H1 (cell line): ENCODE results near the gene LRCH1. TPM values are rescaled to one million over a fixed set of nuclear protein-coding genes. Genes with fewer than 3 reads are reported as not detected.

Experiments used
- CTCF ChIA-PET: fragments of 300-600 bp; sonication (Branson Sonifier 250); formaldehyde crosslinking; loops from one replicate; lab custom pipeline; 2021; ENCODE audit not compliant: partially characterized antibody; lab: Charles Lee
- POLR2A ChIA-PET: fragments of 300-600 bp; sonication (Branson Sonifier 250); formaldehyde crosslinking; loops from one replicate; lab custom pipeline; 2021; ENCODE audit warnings: inconsistent platforms; ENCODE audit not compliant: partially characterized antibody; lab: Charles Lee
- DNase-seq, 2 experiments: peaks; one replicate each; pipeline versions ENCODE4 v3.0.0 to v3.0.0-alpha.2; 2010 to 2022; ENCODE audit warnings: low spot score in 2 of 2, low read depth in 1 of 2, mixed read lengths in 1 of 2
- FAIRE-seq: peaks from 2 replicates; lab custom pipeline; 2011; peaks lifted over from hg19 to GRCh38; lab: Jason Lieb, UNC
- H2AFZ ChIP-seq: 2 replicates; pipeline ENCODE4 v1.8.1; 2012; ENCODE audit warnings: low read length, inconsistent platforms
- H2AK5ac ChIP-seq: 2 replicates; pipeline ENCODE4 v1.6.1; 2013; ENCODE audit warnings: low read depth, low read length
- H2BK120ac ChIP-seq: replicated peaks from 2 replicates; pipeline ENCODE3; 2013; ENCODE audit warnings: low read depth, low read length, inconsistent platforms
- H2BK12ac ChIP-seq: 2 replicates; pipeline ENCODE4 v1.6.1; 2013; ENCODE audit warnings: low read depth, low read length
- H2BK15ac ChIP-seq: 2 replicates; pipeline ENCODE4 v1.6.1; 2013; ENCODE audit warnings: low read length
- H2BK20ac ChIP-seq: 2 replicates; pipeline ENCODE4 v1.6.1; 2013; ENCODE audit warnings: low read length
- H2BK5ac ChIP-seq: 2 replicates; pipeline ENCODE4 v1.6.1; 2013; ENCODE audit warnings: low read depth, low read length
- H3K14ac ChIP-seq: 2 replicates; pipeline ENCODE4 v1.6.1; 2013; ENCODE audit warnings: inconsistent platforms; ENCODE audit not compliant: insufficient read length
- H3K18ac ChIP-seq: 2 replicates; pipeline ENCODE4 v1.6.1; 2013; ENCODE audit warnings: low read length; ENCODE audit errors: extremely low read depth
- H3K23ac ChIP-seq: 2 replicates; pipeline ENCODE4 v1.6.1; 2013; ENCODE audit warnings: inconsistent platforms; ENCODE audit not compliant: insufficient read length
- H3K23me2 ChIP-seq: 2 replicates; pipeline ENCODE4 v1.6.1; 2013; ENCODE audit warnings: low read depth, low read length
- H3K27ac ChIP-seq: 2 replicates; pipeline ENCODE4 v1.6.1; 2011; ENCODE audit warnings: low read depth, low read length, inconsistent platforms
- H3K27me3 ChIP-seq, 4 experiments: replicated peaks in 1 of 4; 1 replicate in 1 of 4; 2 replicates in 3 of 4; pipeline versions ENCODE4 v1.6.1 to v1.8.1; 2011 to 2013; ENCODE audit warnings: low read length in 3 of 4, mild to moderate bottlenecking in 3 of 4, inconsistent platforms in 2 of 4, mixed read lengths in 2 of 4, moderate library complexity in 1 of 4; ENCODE audit not compliant: control insufficient read depth in 3 of 4, insufficient read depth in 3 of 4; ENCODE audit errors: extremely low read depth in 1 of 4
- H3K36me3 ChIP-seq, 4 experiments: 2 replicates each; pipeline versions ENCODE4 v1.6.1 to v1.8.1; 2011 to 2013; ENCODE audit warnings: mild to moderate bottlenecking in 4 of 4, low read length in 3 of 4, moderate library complexity in 2 of 4, control low read depth in 1 of 4, inconsistent platforms in 1 of 4; ENCODE audit not compliant: insufficient read depth in 4 of 4, control insufficient read depth in 2 of 4
- H3K4ac ChIP-seq: replicated peaks from 2 replicates; pipeline ENCODE3; 2013; ENCODE audit warnings: low read length, low read depth, mixed read lengths, inconsistent platforms; ENCODE audit not compliant: insufficient read length
- H3K4me1 ChIP-seq, 4 experiments: replicated peaks in 1 of 4; 1 replicate in 1 of 4; 2 replicates in 3 of 4; pipeline versions ENCODE4 v1.6.1 to v1.8.1; 2011 to 2013; ENCODE audit warnings: low read length in 3 of 4, inconsistent platforms in 2 of 4, mixed read lengths in 1 of 4; ENCODE audit not compliant: insufficient read depth in 4 of 4, control insufficient read depth in 3 of 4
- H3K4me2 ChIP-seq, 2 experiments: 2 replicates each; pipeline versions ENCODE4 v1.6.1 to v1.8.1; 2011 to 2013; ENCODE audit warnings: low read depth in 2 of 2, low read length in 2 of 2, control low read depth in 1 of 2, inconsistent platforms in 1 of 2, mild to moderate bottlenecking in 1 of 2; ENCODE audit not compliant: insufficient read depth in 1 of 2
- H3K4me3 ChIP-seq, 4 experiments: fragments of 200-600, 300-600 bp in 1 of 4; sonication (generic), shearing (Covaris generic), sonication (Bioruptor Twin) in 1 of 4; 2 replicates each; pipeline versions ENCODE4 v1.5.1 to v1.8.1; 2011 to 2016; ENCODE audit warnings: low read length in 4 of 4, low read depth in 3 of 4, control low read depth in 2 of 4, inconsistent platforms in 2 of 4, mild to moderate bottlenecking in 2 of 4, mixed read lengths in 1 of 4, moderate library complexity in 1 of 4; ENCODE audit not compliant: insufficient read depth in 2 of 4; ENCODE audit errors: extremely low read depth in 1 of 4
- H3K56ac ChIP-seq: replicated peaks from 2 replicates; pipeline ENCODE3; 2013; ENCODE audit warnings: low read depth, mild to moderate bottlenecking, mixed read lengths, low read length, inconsistent platforms; ENCODE audit not compliant: insufficient read length
- H3K79me1 ChIP-seq: 2 replicates; pipeline ENCODE4 v1.6.1; 2013; ENCODE audit warnings: low read depth, low read length, control low read depth
- H3K79me2 ChIP-seq, 2 experiments: 2 replicates each; pipeline versions ENCODE4 v1.6.1 to v1.8.1; 2012 to 2013; ENCODE audit warnings: low read length in 2 of 2, mild to moderate bottlenecking in 2 of 2, inconsistent platforms in 1 of 2; ENCODE audit not compliant: insufficient read depth in 2 of 2, control insufficient read depth in 1 of 2
- H3K9ac ChIP-seq, 4 experiments: replicated peaks in 1 of 4; 1 replicate in 1 of 4; 2 replicates in 3 of 4; pipeline versions ENCODE4 v1.6.1 to v1.8.1; 2011 to 2013; ENCODE audit warnings: low read depth in 3 of 4, low read length in 3 of 4, control low read depth in 2 of 4, mild to moderate bottlenecking in 2 of 4, moderate library complexity in 2 of 4, inconsistent platforms in 1 of 4; ENCODE audit errors: extremely low read depth in 1 of 4
- H3K9me3 ChIP-seq, 2 experiments: 2 replicates each; pipeline versions ENCODE4 v1.6.1 to v1.8.1; 2012 to 2013; ENCODE audit warnings: mild to moderate bottlenecking in 2 of 2, moderate library complexity in 2 of 2, control low read depth in 1 of 2, inconsistent platforms in 1 of 2, low read depth in 1 of 2, low read length in 1 of 2, mixed read lengths in 1 of 2; ENCODE audit not compliant: insufficient read depth in 2 of 2
- H4K20me1 ChIP-seq, 2 experiments: replicated peaks in 1 of 2; 2 replicates each; pipeline versions ENCODE3 to v1.8.1; 2011 to 2013; ENCODE audit warnings: inconsistent platforms in 2 of 2, low read length in 2 of 2, mild to moderate bottlenecking in 1 of 2; ENCODE audit not compliant: insufficient read depth in 2 of 2, control insufficient read depth in 1 of 2
- H4K5ac ChIP-seq: 2 replicates; pipeline ENCODE4 v1.6.1; 2013; ENCODE audit warnings: low read length, low read depth, mixed read lengths, inconsistent platforms; ENCODE audit not compliant: insufficient read length
- H4K8ac ChIP-seq: 2 replicates; pipeline ENCODE4 v1.8.0; 2013; ENCODE audit warnings: mild to moderate bottlenecking, moderate library complexity, low read length, inconsistent platforms; ENCODE audit not compliant: insufficient read depth; ENCODE audit errors: extremely low read depth
- H4K91ac ChIP-seq: replicated peaks from 2 replicates; pipeline ENCODE3; 2013; ENCODE audit warnings: low read length, mixed read lengths, inconsistent platforms; ENCODE audit not compliant: insufficient read length
- CBX5 ChIP-seq: fragments of 300-800, 300-1000 bp; sonication (generic); IDR thresholded peaks from 2 replicates; pipeline ENCODE4 v1.7.1; 2016; ENCODE audit warnings: antibody characterized with exemption, low read length, low read depth
- CHD1 ChIP-seq: IDR thresholded peaks from 2 replicates; pipeline ENCODE4 v1.6.1; 2012; ENCODE audit warnings: low read depth, low read length, improper control_type of control experiment
- EP300 ChIP-seq, 2 experiments: IDR thresholded peaks; 1 replicate in 1 of 2; 2 replicates in 1 of 2; pipeline ENCODE4 v1.6.1; 2011 to 2012; ENCODE audit warnings: low read depth in 2 of 2, low read length in 2 of 2, mild to moderate bottlenecking in 2 of 2, borderline replicate concordance in 1 of 2, inconsistent platforms in 1 of 2, moderate library complexity in 1 of 2
- EZH2 ChIP-seq: fragments of 200-600 bp; sonication (generic); IDR thresholded peaks from 2 replicates; pipeline ENCODE4 v1.7.1; 2012; ENCODE audit warnings: low read depth, mild to moderate bottlenecking, moderate library complexity, low read length, inconsistent platforms; ENCODE audit not compliant: severe bottlenecking
- JUND ChIP-seq: IDR thresholded peaks from 2 replicates; pipeline ENCODE4 v1.6.1; 2011; ENCODE audit warnings: mild to moderate bottlenecking, improper control_type of control experiment, low read length
- KDM1A ChIP-seq: fragments of 200-600, 300-600 bp; sonication (generic); IDR thresholded peaks from 2 replicates; pipeline ENCODE4 v1.7.1; 2016; ENCODE audit warnings: mild to moderate bottlenecking, low read length, borderline replicate concordance
- PHF8 ChIP-seq: fragments of 200-600 bp; sonication (generic); conservative IDR thresholded peaks from 2 replicates; pipeline ENCODE4 v1.7.1; 2012; ENCODE audit warnings: low read depth, mild to moderate bottlenecking, inconsistent platforms, low read length, moderate library complexity
- RBBP5 ChIP-seq: IDR thresholded peaks from 2 replicates; pipeline ENCODE4 v1.7.1; 2012; ENCODE audit warnings: low read depth, mild to moderate bottlenecking, inconsistent platforms, low read length, moderate library complexity, borderline replicate concordance
- RXRA ChIP-seq: IDR thresholded peaks from 2 replicates; pipeline ENCODE4 v1.6.1; 2011; ENCODE audit warnings: low read depth, mild to moderate bottlenecking, low read length, moderate library complexity; ENCODE audit not compliant: insufficient read depth
- SAP30 ChIP-seq: fragments of 300-600 bp; sonication (generic); IDR thresholded peaks from 2 replicates; pipeline ENCODE4 v1.7.1; 2012; ENCODE audit warnings: low read length, moderate library complexity, mild to moderate bottlenecking, inconsistent platforms; ENCODE audit not compliant: insufficient read depth, insufficient replicate concordance
- YY1 ChIP-seq: IDR thresholded peaks from 2 replicates; pipeline ENCODE4 v1.6.1; 2011; ENCODE audit warnings: low read depth, mild to moderate bottlenecking, low read length
- WGBS, 2 experiments: shearing (Covaris generic) in 1 of 2; methylation state at CpG; one replicate each; pipeline versions ENCODE4 v1.1.6 to v1.1.7; 2013 to 2015; ENCODE audit warnings: low lambda C conversion rate in 2 of 2, mixed read lengths in 2 of 2, inconsistent platforms in 1 of 2, low coverage in 1 of 2, missing lambda C conversion rate in 1 of 2; ENCODE audit not compliant: insufficient replicate concordance in 2 of 2, insufficient coverage in 1 of 2, insufficient read length in 1 of 2; ENCODE audit errors: extremely low coverage in 1 of 2, missing lambda C conversion rate in 1 of 2; 5-methylcytosine and 5-hydroxymethylcytosine counted together
- polyA plus RNA-seq, 7 experiments: library from polyadenylated mRNA; depleted of rRNA in 3 of 7; stranded (reverse) in 5 of 7; unstranded in 2 of 7; fragments of >200 nt in 5 of 7; fragments of 200-250 nt in 2 of 7; gene quantifications; 1 replicate in 5 of 7; 2 replicates in 1 of 7; 4 replicates in 1 of 7; pipeline versions ENCODE4 v1.2.1 to v1.2.3, GENCODE V29; 2011 to 2013; ENCODE audit warnings: missing spikeins in 2 of 7, mixed read lengths in 2 of 7
- total RNA-seq: library from RNA; stranded (reverse); fragmentation: NEBNext Ultra II Directional; extraction: Animal tissue kit (Norgen Biotek cat#: 25700); gene quantifications from 2 replicates; pipeline ENCODE4 v1.2.1, GENCODE V29; 2021

Gene LRCH1
- total and polyA plus RNA-seq, 2 of the 8 experiments (the other 6 are each of a cell fraction or from before 2014, with no cell fraction given): 3.0 to 10.1 TPM

GRCh38 chr13:46642254-46642653, 89.3 kb downstream of the LRCH1 start:
- no peak for DNase-seq
- POLR2A ChIA-PET: no interaction called here
- H3K4me1 ChIP-seq: peaks cover 0 to 4% (median 1%) of the 10 kb centered on the region in 4 experiments; a peak in 2 of 7 replicates
- no peak overlapping the region for H2BK20ac ChIP-seq
- no peak overlapping the region for H3K9ac ChIP-seq
- no peak overlapping the region for H3K4me3 ChIP-seq
- H4K5ac ChIP-seq: no peak overlapping the region
- no peak overlapping the region for H4K8ac ChIP-seq
- H3K56ac ChIP-seq: no peak overlapping the region
- no peak overlapping the region for H2AK5ac ChIP-seq
- FAIRE-seq: no peak
- no peak overlapping the region for H3K4me2 ChIP-seq
- no peak overlapping the region for H2AFZ ChIP-seq
- no peak overlapping the region for H3K14ac ChIP-seq
- no peak overlapping the region for H4K91ac ChIP-seq
- peaks cover 0 to 4% of the 10 kb centered on the region in 2 experiments; a peak in 1 of 4 replicates for H3K79me2 ChIP-seq
- H3K4ac ChIP-seq: no peak overlapping the region
- no peaks in the 10 kb centered on the region for H3K27me3 ChIP-seq
- no peaks in the 10 kb centered on the region for H3K36me3 ChIP-seq
- no peaks in the 10 kb centered on the region for H3K23me2 ChIP-seq
- peaks cover 3% of the 10 kb centered on the region for H3K79me1 ChIP-seq
- no peak overlapping the region for H2BK5ac ChIP-seq
- no peak overlapping the region for H2BK120ac ChIP-seq
- H3K18ac ChIP-seq: no peak overlapping the region
- no peak overlapping the region for H3K27ac ChIP-seq
- TF ChIP-seq PHF8 (no peak), JUND (no peak), RXRA (no peak), EP300 (IDR thresholded peaks at IDR 0.05; ENCODE audit: borderline replicate concordance in 1 of 2, low read depth in 2 of 2, low read length in 2 of 2) (no peak), CHD1 (no peak), EZH2 (no peak), YY1 (no peak), CBX5 (no peak), RBBP5 (no peak), KDM1A (no peak), SAP30 (no peak)
- 92% methylated on average over 4 of the region's 4 CpGs; no CpG with 5 or more reads in 1 of the 2 experiments for WGBS, 2 experiments
- H3K9me3 ChIP-seq: no peaks in the 10 kb centered on the region
- no peak overlapping the region for H3K23ac ChIP-seq
- no peak overlapping the region for H2BK15ac ChIP-seq
- H2BK12ac ChIP-seq: no peak overlapping the region
- CTCF ChIA-PET: interaction anchor here (0.6 to 2.6 kb wide), 2 partner anchors 39 to 86 kb away, joined by 3 to 9 read pairs; no protein-coding TSS in a partner anchor
- peaks cover 0 to 2% of the 10 kb centered on the region in 2 experiments for H4K20me1 ChIP-seq
